GM19035 (cell line): ENCODE measurements around the gene OR2S2.
"Not testable (repeated sequence)": the region's sequence is repeated elsewhere in the genome, so short reads cannot be mapped to it uniquely, and the experiment has no call there.

Experiments
- ATAC-seq: cut with Tn5 transposase; IDR thresholded peaks from one replicate; pipeline ENCODE4 v1.9.1; 2021; ENCODE audit not compliant: unreplicated experiment

OR2S2 gene

DNA sequence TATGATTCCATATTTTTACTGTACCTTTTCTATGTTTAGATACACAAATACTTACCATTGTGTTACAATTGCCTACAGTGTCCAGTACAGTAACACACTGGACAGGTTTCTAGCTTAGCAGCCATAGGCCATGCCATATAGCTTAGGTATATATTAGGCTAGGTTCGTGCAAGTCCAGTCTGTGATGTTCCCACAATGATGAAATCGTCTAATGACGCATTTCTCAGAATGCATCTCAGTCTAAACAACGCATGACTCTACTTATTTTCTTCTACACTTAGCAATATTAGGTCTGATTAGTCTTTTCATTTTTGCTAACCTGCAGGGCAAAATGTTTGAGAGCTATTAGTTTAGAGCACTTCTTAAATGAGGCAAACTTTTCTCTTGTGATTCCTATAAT lies 22.7 kb downstream of the OR2S2 start:
- no peak for ATAC-seq

DNA sequence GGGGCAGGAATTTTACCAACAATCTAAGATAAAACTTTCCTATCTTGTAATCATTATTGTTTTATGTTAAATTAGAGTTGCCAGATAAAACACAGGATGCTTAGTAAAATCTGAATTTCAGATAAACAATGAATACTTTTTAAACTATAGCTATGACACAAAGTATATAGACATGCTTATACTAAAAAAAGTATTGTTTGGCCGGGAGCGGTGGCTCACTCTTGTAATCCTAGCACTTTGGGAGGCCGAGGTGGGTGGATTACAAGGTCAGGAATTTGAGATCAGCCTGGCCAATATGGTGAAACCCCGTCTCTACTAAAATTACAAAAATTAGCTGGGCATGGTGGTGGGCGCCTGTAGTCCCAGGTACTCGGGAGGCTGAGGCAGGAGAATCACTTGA lies 23.9 kb downstream of the OR2S2 start:
- not testable (repeated sequence) for ATAC-seq

GRCh38 chr9:35933550-35934067 lies 24.3 kb downstream of the OR2S2 start:
- ATAC-seq: no peak

DNA sequence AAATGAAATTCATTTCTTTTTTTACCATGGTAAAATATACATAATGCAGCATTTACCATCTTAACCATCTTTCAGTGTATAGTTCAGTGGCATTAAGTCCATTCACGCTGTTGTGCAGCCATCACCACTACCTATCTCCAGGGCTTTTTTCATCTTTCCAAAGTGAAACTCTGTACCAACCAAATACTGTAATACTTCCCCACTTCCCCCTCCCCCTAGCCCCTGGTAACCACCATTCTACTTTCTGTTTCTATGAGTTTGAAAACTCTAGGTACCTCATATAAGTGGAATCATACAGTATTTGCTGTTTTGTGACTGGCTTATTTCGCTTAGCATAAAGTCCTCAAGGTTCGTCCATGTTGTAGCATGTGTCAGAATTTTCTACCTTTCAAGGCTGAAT lies 25.2 kb downstream of the OR2S2 start:
- no peak for ATAC-seq

- no peak for ATAC-seq
These were observed 27.0 kb downstream of the OR2S2 start for GRCh38 chr9:35930989-35931388.

DNA sequence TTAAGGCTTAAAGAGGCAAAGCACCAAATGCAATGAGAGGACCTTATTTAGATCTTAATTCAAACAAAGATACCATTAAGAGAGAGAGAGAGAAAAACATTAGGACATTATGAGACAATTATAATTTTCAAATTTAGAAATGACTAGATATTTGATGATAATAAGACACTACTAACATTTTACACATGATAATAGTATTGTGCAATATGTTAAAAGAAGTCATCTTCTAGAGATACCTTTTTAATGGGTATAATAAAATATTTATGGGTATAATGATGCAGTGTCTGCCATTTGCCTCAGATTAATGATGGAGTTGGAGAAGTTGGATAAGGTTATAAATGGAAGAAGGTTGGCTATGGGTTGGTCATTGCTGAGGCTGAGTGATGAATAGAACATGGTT lies 27.4 kb downstream of the OR2S2 start:
- ATAC-seq: no peak

DNA sequence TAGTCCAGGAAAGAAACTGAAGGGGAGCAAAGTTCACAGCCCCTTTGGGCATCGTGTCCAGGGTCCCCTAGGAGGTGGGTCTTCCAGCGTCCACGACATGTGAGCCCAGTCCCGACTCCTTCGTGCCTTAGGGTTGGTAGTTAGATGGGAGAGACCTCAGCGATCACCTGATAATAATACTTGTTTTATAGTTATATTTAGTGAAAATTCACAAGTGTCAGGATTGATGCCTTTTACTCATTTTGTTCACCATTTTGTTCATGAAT lies 28.6 kb downstream of the OR2S2 start:
- ATAC-seq: no peak

DNA sequence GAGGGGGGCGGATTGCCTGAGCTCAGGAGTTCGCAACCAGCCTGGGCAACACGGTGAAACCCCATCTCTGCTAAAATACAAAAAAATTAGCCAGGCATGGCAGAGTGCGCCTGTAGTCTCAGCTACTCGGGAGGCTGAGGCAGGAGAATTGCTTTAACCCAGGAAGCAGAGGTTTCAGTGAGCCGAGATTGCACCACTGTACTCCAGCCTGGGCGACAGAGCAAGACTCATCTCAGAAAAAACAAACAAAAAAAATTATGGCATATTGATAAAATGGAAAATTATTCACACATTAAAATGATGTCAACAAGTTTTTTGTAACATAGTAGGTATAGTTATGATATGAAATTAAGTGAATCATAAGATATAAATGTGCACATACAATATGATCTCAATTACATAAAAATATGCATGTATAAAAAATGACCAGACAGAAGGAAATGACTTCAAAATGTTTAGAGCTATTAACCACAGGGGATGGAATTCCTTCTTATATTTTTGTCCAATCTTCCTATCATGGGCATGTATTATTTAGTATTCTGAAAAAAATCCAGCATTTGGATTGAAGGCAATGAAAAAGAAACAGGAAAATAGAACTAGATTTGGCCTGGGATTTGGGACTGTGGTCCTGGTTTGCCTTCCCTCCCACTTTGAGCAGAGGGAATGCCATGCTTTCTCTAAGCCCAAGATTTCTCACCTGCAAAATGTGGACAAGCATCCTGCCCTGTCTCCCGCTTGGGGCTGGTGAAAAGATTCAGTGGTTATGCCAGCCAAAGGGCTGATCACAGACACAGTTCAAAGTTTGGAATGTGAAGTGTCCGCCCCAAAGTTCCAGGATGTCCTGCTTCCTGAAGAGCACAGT lies 29.1 kb downstream of the OR2S2 start:
- no peak for ATAC-seq

- no peak for ATAC-seq
These were observed 33.8 kb downstream of the OR2S2 start for GRCh38 chr9:35923927-35924763.

GRCh38 chr9:35923598-35923926 lies 34.4 kb downstream of the OR2S2 start:
- ATAC-seq: no peak

DNA sequence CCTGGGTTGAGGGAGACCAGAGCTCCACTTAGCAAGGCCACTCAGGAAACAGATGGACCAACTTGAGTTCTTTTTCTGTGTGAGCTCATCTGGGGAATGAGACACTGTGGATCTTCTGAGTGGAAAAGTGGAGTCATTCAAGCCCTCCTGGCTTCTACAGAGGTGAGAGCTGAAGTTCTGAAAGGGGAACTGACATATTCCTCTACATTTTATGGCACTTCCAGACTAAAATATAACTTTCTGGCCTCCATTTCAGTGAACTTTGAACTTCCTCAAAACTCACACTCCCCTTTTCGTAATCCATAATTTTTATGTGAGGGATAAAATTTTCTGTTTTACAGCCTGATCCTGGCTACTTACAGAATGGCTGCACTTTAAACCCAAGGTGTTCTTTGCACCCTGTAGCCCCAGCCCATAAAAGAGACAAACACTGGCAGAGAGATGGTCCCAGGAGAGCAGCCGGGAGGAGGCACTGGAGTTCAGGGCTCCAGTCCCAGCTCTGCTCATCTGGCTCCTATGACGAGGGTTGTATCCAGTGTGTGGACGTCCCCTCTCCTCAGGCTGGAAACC lies 37.8 kb downstream of the OR2S2 start:
- ATAC-seq: no peak

- ATAC-seq: no peak
These were observed 38.5 kb downstream of the OR2S2 start for GRCh38 chr9:35919212-35920008.

- ATAC-seq: no peak
These were observed 39.2 kb downstream of the OR2S2 start for GRCh38 chr9:35918780-35919179.

DNA sequence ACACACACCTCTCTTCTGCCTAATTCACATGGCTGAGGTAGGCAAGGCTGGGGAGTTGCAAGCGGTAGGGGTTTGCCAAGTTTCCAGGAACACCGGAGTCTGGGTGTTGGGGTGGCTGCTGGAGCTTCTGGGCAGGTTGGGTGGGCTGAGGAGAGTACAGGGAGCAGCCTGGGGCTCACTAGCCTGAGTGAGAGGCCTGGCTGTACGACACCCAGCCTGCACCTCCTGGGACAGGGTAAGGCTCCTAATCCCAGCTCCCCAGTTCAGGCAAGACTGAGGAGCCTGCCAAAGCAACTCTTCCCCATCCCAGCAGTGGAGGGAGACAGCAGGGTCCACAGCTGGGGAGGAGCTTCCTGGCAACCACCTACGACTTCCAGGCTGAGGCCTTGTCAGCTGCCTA lies 40.7 kb downstream of the OR2S2 start:
- ATAC-seq: no peak

DNA sequence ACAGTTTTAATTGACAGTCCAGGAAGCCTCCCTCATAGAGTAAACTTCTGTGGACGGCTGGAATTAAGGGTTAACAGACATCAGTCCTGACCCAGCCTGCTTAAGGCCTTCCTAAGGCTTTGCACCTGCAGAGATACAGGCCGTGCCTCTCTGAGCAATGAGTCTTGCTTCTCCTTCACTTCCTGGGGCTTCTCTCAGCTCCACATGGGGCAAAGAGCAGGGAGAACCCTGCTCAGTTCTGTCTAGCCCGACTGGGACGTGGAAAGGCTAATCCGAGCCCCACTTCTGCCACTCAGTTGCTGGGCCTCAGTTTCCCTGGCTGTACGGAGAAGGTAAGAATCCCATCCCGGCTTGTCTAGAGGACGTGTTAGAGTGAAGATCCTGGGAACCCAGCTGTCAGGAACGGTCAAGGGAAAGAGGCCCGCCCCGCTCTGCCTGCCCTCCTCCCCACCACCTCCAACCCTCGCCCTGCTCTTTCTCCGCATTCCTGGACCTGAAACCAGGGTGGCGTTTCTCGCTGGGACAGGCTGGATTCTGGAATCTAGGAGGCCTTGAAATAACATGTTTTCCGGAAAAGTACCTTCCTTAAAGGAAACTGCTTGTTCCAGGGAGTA lies 42.2 kb downstream of the OR2S2 start:
- ATAC-seq: no peak

DNA sequence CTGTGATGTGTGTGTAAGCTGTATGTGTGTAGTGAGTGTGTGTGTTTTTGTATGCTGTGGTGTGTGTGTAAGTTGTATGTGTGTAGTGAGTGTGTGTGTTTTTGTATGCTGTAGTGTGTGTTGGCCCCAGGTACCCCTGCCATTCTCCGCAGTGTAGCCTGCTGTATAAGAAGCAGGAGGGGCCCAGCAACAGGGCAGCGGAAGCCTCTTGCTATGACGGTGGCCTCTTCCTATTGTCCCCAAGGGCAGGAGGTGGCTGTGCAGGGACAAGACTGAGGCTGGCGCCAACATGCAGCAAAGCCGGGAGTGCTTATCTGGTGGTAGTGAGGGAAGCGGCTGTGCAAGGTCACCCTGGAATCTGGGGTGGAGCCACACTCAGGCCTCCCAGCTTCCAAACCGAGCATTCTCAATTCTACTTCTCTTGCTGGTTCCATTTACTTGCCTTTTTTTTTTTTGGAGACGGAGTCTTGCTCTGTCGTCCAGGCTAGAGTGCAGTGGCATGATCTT lies 43.6 kb downstream of the OR2S2 start:
- no peak for ATAC-seq

DNA sequence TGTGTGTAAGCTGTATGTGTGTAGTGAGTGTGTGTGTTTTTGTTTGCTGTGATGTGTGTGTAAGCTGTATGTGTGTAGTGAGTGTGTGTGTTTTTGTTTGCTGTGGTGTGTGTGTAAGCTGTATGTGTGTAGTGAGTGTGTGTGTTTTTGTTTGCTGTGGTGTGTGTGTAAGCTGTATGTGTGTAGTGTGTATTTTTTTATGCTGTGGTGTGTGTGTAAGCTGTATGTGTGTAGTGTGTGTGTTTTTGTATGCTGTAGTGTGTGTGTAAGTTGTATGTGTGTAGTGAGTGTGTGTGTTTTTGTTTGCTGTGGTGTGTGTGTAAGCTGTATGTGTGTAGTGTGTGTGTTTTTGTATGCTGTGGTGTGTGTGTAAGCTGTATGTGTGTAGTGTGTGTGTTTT lies 44.5 kb downstream of the OR2S2 start:
- not testable (repeated sequence) for ATAC-seq

GRCh38 chr9:35912791-35913400 lies 45.1 kb downstream of the OR2S2 start:
- ATAC-seq: no peak

GRCh38 chr9:35911690-35912089 lies 46.3 kb downstream of the OR2S2 start:
- ATAC-seq: no peak
